M059J (cell line): ENCODE data around the gene FCSK. TPM values are rescaled to one million over a fixed set of nuclear protein-coding genes. Genes with fewer than 3 reads are reported as not detected.

Source experiments
- DNase-seq: peaks from one replicate; pipeline ENCODE4 v3.0.0-alpha.2; 2012; ENCODE audit warnings: low read depth
- total RNA-seq: library from RNA; depleted of rRNA; stranded (reverse); fragments of >200 nt; shearing (Covaris generic); gene quantifications from 2 replicates; pipeline ENCODE4 v1.2.3, GENCODE V29; 2014; rRNA removed

The FCSK gene
- total RNA-seq, 1 experiment from 2014 or later: 3.2 TPM

DNA sequence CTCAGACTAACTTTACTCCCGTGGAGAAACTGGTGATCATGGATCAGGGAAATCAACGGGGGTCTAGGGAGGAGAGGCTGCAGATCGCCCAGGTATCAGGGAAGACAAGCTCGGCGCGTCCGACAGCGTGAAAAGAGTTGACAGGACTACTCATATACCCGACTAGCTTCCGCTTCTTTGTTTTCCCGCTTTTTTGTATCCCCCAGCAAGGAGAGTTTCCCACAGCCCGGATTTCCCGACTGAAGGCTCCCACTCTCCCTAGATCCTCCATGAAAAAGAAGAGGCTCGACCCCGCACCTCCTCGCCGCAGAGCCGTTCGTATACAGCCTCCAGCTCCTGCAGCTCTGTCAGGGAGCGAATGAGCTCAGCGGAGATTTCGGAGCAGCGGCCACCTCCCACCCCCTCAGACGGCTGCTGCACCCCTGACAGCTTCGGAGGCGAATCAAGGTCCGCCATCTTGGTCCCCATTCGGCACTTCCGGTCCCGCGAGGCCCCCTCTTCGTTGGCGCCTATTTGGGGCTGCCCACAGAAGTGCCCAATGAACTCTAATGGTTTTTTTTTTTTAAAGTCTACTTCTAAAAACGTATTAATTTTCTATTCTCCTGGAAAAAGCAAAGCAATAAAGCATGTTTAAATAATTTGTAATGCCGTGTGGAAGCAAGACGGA is 68.8 kb downstream of the FCSK start, which contains the start of gene COG4:
Gene COG4, minus strand, starts transcription at position 479 of the 667 bp plus-strand sequence. Its CDS starts 11 bp downstream, at position 468.
- peak; percentile 83 for DNase-seq

DNA sequence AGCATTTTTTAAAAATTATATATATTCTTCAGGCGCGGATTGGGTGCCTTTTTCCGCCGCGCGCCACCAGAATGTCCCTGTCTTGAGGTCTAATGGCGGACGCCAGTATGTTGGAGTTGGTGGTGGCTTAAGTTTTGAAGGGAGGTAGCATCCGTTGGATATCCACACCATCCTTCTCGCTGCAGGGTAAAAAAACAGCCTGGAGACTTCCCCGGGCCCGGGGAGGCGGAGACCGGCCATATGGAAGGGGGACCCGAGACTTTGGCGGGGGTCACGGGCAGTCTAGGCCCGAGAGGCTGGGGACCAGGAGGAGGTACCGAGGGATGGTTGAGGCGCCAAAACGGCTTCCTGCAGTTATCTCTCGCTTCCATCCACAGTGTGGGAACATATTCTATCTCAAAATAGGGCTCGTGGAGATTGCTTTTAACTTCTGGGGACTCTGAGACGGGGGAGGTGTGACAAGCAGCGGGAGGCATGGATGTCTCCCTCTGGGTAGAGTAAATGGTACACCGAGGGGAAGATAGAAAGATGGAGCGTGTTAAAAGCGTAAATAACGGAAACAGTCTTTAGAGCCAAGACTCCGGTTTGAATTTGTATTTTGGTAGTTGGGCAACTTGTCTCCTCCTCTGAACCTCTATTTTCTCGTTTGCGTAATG is 69.5 kb downstream of the FCSK start, which contains the start of gene SF3B3:
Gene SF3B3, plus strand, starts transcription at position 74 of the 656 bp plus-strand sequence. CDS start 2,841 bp downstream, outside the sequence.
- no peak for DNase-seq

- DNase-seq: peak; percentile 60
Measured at GRCh38 chr16:70524399-70524825, 70.0 kb downstream of the FCSK start.

DNA sequence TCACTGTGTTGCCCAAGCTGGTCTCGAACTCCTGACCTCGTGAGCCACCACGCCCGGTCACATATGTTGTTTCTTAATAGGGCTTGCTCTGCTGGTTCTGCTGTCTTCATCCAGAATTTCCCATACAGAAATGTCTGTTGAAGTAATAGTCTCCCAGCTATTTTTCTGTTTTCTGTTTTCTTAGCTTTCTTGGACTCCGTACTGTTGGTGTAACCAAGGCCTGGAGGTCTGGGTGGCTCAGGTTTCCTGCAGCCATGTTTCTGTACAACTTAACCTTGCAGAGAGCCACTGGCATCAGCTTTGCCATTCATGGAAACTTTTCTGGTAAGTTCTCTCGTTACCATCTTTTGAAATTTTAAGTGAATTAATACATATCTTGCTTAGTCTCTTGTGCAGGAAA is 72.0 kb downstream of the FCSK start:
- DNase-seq: no peak

DNA sequence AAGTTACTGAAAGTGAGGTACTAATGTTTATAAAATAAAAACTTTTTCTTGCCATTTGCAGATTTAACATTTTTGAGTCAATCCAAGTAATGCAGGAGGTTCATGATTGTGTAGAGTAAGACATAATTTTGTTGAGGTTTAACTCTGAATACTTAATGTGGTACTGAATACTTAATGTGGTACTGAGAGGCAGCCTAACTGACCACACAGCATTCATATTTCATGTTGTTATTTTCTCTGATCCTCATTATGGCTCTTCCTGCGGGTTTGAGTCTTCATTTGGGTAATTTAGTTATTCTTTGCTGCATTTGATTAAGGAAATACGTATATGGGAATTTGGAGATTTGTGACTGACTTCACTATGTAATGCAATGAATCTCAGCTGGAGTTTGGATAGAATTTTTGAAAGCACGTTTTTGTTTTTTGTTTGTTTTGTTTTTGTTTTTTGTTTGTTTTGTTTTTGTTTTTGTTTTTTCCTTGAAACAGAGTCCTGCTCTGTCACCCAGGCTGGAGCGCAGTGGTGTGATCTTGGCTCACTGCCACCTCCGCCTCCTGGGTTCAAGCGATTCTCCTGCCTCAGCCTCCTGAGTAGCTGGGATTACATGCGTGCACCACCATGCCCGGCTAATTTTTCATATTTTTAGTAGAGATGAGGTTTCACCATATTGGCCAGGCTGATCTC is 73.1 kb downstream of the FCSK start:
- DNase-seq: no peak

GRCh38 chr16:70529051-70529777 is 74.8 kb downstream of the FCSK start:
- peak; percentile 65 for DNase-seq

Other genes starting within 250 kb of the FCSK start
- gene EXOSC6, start 202.7 kb upstream of the FCSK start, total RNA-seq: 12.1 and 21.4 TPM in 2 replicates
- 38.9 and 68.8 TPM in 2 replicates for gene AARS1, start 165.1 kb upstream of the FCSK start, total RNA-seq
- 35.1 and 38.7 TPM in 2 replicates for gene DDX19B, start 155.4 kb upstream of the FCSK start, total RNA-seq
- 54.3 and 62.5 TPM in 2 replicates for gene DDX19A, start 107.7 kb upstream of the FCSK start, total RNA-seq
- gene ST3GAL2, start 15.5 kb upstream of the FCSK start, total RNA-seq: 15.7 and 32.2 TPM in 2 replicates
- 51.2 and 85.0 TPM in 2 replicates for gene COG4, start 69.0 kb downstream of the FCSK start, total RNA-seq
- gene SF3B3, start 69.2 kb downstream of the FCSK start, total RNA-seq: 256 and 270 TPM in 2 replicates
- gene IL34, start 192.0 kb downstream of the FCSK start, total RNA-seq: 0.86 TPM in 1 of 2 replicates, not detected in the other
- 39.3 and 69.0 TPM in 2 replicates for gene MTSS2, start 231.5 kb downstream of the FCSK start, total RNA-seq